Forelimb muscle (tissue), 1 donor: ENCODE results near the gene XRCC1. TPM values are rescaled to one million over a fixed set of nuclear protein-coding genes. Genes with fewer than 3 reads are reported as not detected.
"Not testable (repeated sequence)": the region's sequence is repeated elsewhere in the genome, so short reads cannot be mapped to it uniquely, and the experiment has no call there.

ENCODE experiments used
- DNase-seq: peaks from one replicate; pipeline ENCODE4 v3.0.0-alpha.2; 2013; ENCODE audit warnings: low read depth
- polyA plus RNA-seq: library from polyadenylated mRNA; unstranded; fragments of 120-200 nt; gene quantifications from one replicate; pipeline ENCODE4 v1.2.1, GENCODE V29; 2013; ENCODE audit not compliant: insufficient read length

Gene XRCC1
- polyA plus RNA-seq, 1 donor = 28.9 TPM

- no peak for DNase-seq
Observed at GRCh38 chr19:43546581-43546980, 28.7 kb downstream of the XRCC1 start.

- DNase-seq = no peak
Observed at GRCh38 chr19:43545981-43546380, 29.3 kb downstream of the XRCC1 start.

GRCh38 chr19:43545276-43545675 is 30.1 kb downstream of the XRCC1 start:
- DNase-seq = no peak

GRCh38 chr19:43544077-43544476 is 31.2 kb downstream of the XRCC1 start:
- no peak for DNase-seq

- no peak for DNase-seq
Observed at GRCh38 chr19:43541920-43542650, 33.2 kb downstream of the XRCC1 start.

- no peak for DNase-seq
Observed at GRCh38 chr19:43540381-43540780, 34.9 kb downstream of the XRCC1 start.

- no peak for DNase-seq
Observed at GRCh38 chr19:43538922-43539321, 36.4 kb downstream of the XRCC1 start.

GRCh38 chr19:43534816-43535761 is 40.2 kb downstream of the XRCC1 start:
- DNase-seq = peak; percentile 39

- DNase-seq = no peak
Observed at GRCh38 chr19:43534305-43534815, 41.0 kb downstream of the XRCC1 start.

- DNase-seq = peak; percentile 96
Observed at GRCh38 chr19:43533546-43534304, 41.6 kb downstream of the XRCC1 start.

GRCh38 chr19:43532962-43533545 is 42.3 kb downstream of the XRCC1 start, which contains the start of gene ZNF575:
Gene ZNF575, plus strand, starts transcription at chr19:43533188. Its CDS starts 1,235 bp downstream, at chr19:43534423.
- peak; percentile 92 for DNase-seq

GRCh38 chr19:43532571-43532961 is 42.8 kb downstream of the XRCC1 start:
- no peak for DNase-seq

- no peak for DNase-seq
Observed at GRCh38 chr19:43527860-43528622, 47.3 kb downstream of the XRCC1 start.

- no peak for DNase-seq
Observed at GRCh38 chr19:43526884-43527859, 48.2 kb downstream of the XRCC1 start, which contains the start of gene ETHE1. Gene ETHE1, minus strand, starts transcription at chr19:43527201. Its CDS starts 24 bp downstream, at chr19:43527177.

- DNase-seq = no peak
Observed at GRCh38 chr19:43525836-43526771, 49.2 kb downstream of the XRCC1 start.

GRCh38 chr19:43524922-43525835 is 50.1 kb downstream of the XRCC1 start:
- no peak for DNase-seq

- not testable (repeated sequence) for DNase-seq
Observed at GRCh38 chr19:43523696-43524095, 51.6 kb downstream of the XRCC1 start.
